ENCODE results near the gene COA1.

The COA1 gene

DNA sequence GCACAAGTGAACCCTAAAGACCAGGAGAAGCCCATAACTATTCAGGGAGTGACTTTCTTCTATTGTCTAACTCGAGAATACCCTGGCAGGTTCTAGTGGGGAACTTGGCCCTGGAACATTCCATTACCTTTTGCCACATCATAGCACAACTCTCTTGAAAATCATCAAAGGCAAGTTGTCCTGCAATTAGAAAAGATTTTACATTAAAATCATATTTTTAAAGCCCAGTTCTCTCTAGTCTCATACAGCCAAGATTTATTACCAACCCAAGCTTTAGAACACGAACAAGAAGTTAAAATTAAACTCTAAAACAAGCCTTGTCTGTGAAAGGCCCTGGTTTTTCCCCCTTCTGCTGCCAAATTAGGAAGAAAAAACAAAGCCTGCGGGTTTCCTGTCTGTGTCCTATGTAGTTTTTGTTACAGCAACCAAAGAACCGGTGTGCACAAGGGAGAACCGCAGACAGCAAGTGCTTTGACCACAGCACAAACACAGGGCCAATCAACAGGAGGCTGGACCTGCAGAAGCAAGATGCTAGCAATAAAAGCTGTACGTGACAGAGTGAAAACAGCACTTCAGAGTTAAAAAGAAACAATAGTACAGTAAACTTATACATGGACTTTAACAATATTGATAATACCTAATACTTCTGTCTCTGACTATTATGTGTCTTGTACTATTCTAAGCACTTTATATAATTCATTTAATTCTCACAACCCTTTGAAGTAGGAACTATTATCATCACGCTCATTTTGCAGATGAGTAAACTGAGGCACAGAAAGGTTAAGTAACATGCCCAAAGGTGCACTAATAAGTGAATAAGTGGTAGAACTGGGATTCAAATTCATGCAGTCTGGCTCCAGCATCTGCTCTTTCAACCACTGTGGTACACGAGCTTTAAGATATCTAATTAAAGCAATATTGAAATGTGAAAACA lies 80.6 kb downstream of the COA1 start:
- peak overlapping the region; percentile 5; the same call in 1 of the 2 replicates for H3K4me3 ChIP-seq (ENCODE audit: low read depth, low read length)
- TF ChIP-seq, protein P1, sequence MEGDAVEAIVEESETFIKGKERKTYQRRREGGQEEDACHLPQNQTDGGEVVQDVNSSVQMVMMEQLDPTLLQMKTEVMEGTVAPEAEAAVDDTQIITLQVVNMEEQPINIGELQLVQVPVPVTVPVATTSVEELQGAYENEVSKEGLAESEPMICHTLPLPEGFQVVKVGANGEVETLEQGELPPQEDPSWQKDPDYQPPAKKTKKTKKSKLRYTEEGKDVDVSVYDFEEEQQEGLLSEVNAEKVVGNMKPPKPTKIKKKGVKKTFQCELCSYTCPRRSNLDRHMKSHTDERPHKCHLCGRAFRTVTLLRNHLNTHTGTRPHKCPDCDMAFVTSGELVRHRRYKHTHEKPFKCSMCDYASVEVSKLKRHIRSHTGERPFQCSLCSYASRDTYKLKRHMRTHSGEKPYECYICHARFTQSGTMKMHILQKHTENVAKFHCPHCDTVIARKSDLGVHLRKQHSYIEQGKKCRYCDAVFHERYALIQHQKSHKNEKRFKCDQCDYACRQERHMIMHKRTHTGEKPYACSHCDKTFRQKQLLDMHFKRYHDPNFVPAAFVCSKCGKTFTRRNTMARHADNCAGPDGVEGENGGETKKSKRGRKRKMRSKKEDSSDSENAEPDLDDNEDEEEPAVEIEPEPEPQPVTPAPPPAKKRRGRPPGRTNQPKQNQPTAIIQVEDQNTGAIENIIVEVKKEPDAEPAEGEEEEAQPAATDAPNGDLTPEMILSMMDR (IDR thresholded peaks at IDR 0.05; ENCODE audit: low read depth, low read length) = no peak

DNA sequence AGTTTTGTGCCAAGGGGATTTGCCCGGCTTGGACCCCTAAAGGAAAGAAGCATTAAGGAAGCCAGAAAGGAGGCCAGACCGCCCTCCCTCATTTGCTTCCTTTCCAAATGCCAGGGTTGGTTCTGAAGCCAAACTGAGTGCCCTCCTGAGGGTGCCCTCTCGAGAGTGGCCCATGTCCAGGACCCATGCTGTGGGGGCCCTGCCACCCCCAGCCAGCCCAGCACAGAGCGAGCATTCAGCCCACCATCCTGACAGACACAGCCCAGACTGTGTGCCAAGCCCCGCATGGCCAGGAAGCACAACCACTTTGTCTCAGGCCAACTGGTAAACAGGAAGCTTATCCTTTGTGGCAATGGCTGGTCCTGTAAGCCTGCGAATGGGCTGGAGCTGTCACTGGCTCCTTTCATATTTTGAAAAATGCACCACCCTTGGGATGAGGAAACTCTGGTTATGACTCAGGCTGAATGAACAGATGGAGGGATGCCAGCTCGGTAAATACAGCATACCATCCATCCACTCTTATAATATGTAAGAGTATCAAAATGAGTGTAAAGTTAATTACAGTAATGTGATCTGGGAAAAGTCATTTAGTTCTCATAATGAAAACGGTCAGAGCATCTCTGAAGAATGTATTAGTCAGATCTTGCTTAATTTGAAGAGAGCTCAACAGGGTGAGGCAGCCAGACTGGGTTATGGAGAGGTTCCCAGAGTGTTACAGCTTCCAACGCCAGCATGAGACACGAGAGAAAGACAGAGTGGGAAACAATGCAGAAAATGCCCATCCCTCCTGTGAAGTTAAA lies 81.5 kb downstream of the COA1 start:
- H3K4me3 ChIP-seq (ENCODE audit: low read depth, low read length) = peak overlapping the region; percentile 48
- TF ChIP-seq, protein P1 (IDR thresholded peaks at IDR 0.05; ENCODE audit: low read depth, low read length) = no peak

DNA sequence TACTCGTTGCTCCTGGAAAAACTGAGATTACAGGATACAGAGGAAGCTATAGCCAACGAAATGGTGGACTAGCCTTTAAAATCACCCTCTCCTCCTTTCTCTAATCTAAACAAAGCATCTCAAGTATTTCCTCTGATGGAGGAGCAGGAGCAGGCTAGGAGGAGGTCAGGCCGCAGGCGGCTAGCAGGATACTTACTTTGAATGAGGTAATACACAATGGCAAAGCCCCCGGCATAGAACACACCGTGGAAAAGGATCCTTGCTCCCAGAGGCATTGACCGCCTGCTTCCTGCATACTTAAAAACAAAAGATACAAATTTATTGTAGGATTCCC lies 82.0 kb downstream of the COA1 start:
- TF ChIP-seq, protein P1 (IDR thresholded peaks at IDR 0.05; ENCODE audit: low read depth, low read length) = no peak
- H3K4me3 ChIP-seq (ENCODE audit: low read depth, low read length) = peak overlapping the region; percentile 48

DNA sequence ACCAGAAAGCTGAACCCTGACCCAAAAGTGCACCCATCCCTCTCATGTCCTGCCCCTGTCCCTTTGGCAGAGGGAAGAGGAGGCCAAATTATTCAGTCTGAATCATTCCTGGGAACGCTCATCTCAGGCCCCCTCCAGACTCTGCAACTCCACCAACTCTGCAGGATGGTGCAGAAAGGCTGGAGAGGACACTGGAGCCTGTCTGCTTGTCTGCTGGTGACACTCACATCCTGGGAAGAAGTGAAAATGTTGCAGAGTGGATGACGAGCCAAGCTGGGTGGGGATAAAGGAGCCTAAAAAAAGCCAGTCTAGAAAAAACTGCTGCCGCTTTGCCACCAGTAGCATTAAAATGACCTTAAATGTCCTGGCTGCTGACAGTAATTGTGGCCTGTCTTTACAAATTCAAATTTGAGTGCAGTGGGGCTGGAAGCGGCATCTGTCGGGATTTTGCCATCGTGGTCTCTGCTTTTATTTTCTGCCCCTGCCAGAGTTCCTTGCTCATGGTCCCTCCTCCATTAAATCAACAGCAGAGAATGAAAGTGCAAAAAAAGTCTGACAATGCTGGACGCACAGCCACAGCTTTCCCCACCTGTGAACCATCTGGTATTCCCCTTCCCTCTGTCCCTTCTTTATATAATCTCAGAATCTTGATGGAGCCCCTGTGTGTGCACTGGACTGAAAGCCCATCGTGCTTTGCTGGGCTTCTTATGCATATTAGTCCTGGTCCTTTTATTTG lies 82.6 kb downstream of the COA1 start:
- peak overlapping the region; percentile 48 for H3K4me3 ChIP-seq (ENCODE audit: low read depth, low read length)
- TF ChIP-seq, protein P1 (IDR thresholded peaks at IDR 0.05; ENCODE audit: low read depth, low read length) = no peak

DNA sequence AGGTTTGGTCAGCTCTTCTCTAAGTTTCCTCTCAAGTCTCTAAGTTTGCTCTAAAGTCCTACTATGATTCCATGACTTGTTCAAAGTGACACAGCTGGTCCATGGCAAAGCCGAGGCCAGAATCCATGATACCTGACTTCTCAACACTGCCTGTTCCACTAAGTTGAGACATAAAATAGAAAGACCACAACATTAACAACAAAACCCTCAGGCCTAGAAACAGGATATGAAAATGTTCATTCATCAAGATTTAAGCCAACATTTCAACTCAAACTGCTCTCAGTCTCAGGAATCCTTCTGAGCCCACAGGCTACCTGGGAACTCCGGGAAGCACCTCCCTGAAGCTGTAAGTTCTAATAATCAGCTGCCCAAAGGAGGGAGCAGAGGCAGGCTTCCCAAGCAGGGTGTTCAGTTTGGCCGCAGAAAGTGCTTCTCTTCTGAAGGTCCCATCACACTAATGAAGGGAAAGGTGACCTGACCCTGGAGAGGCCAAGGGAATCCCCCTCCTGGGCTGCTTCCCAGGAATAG lies 83.6 kb downstream of the COA1 start:
- H3K4me3 ChIP-seq (ENCODE audit: low read depth, low read length) = no peak overlapping the region; the same call in 1 of the 2 replicates
- TF ChIP-seq, protein P1 (IDR thresholded peaks at IDR 0.05; ENCODE audit: low read depth, low read length) = no peak

DNA sequence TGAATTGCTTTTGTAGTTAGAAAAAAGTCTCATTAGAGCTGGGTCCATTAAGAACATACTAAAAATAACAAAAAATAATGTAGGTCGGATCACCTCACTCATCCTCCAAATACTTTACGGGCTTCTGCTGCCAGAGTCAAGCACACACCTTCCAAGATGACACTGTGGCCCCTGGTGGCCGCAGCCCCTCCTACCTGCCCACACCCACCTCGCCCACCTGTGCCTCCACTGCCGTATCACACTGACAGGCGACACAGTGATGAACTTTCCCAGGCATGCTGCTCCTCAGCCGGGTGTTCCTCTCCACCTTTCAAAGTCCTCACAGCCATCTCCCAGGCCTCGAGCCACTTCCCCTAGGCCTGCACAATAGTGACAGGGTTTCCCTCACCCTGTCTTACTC lies 85.5 kb downstream of the COA1 start:
- H3K4me3 ChIP-seq (ENCODE audit: low read depth, low read length) = no peak overlapping the region
- TF ChIP-seq, protein P1 (IDR thresholded peaks at IDR 0.05; ENCODE audit: low read depth, low read length) = no peak
